Neural cell (in vitro differentiated cells): Measurements from ENCODE around the gene MUSK. TPM values are rescaled to one million over a fixed set of nuclear protein-coding genes. Genes with fewer than 3 reads are reported as not detected.

ENCODE experiments used
- H2AFZ ChIP-seq: fragments of 200-600, 300-800 bp; sonication (generic), shearing (Covaris generic); 2 replicates; pipeline ENCODE4 v1.6.0; 2014; ENCODE audit warnings: low read depth, mild to moderate bottlenecking, antibody characterized with exemption, low read length, moderate library complexity
- H3F3A ChIP-seq: fragments of 200-600 bp; shearing (Covaris generic); 2 replicates; pipeline ENCODE4 v1.6.1; 2016; ENCODE audit warnings: mild to moderate bottlenecking, moderate library complexity, mixed read lengths, antibody characterized with exemption, low read length; ENCODE audit not compliant: insufficient read depth, poor library complexity, severe bottlenecking
- H3K27ac ChIP-seq: fragments of 200-600, 300-800 bp; sonication (generic), shearing (Covaris generic); 2 replicates; pipeline ENCODE4 v1.5.1; 2014; ENCODE audit warnings: mild to moderate bottlenecking, low read length, moderate library complexity
- H3K27me3 ChIP-seq: fragments of 300-800, 200-600 bp; sonication (generic), shearing (Covaris generic); 2 replicates; pipeline ENCODE4 v1.6.0; 2014; ENCODE audit warnings: mild to moderate bottlenecking, low read depth, low read length, moderate library complexity; ENCODE audit not compliant: insufficient read depth
- H3K36me3 ChIP-seq: fragments of 300-800, 200-600 bp; sonication (generic), shearing (Covaris generic); 2 replicates; pipeline ENCODE4 v1.5.1; 2014; ENCODE audit warnings: mild to moderate bottlenecking, antibody characterized with exemption, low read length, moderate library complexity; ENCODE audit not compliant: insufficient read depth
- H3K4me2 ChIP-seq: fragments of 300-800, 200-600 bp; sonication (generic), shearing (Covaris generic); 2 replicates; pipeline ENCODE4 v1.6.0; 2014; ENCODE audit warnings: mild to moderate bottlenecking, low read length
- H3K4me3 ChIP-seq: fragments of 300-800, 200-600 bp; sonication (generic), shearing (Covaris generic); 2 replicates; pipeline ENCODE4 v1.5.1; 2014; ENCODE audit warnings: mild to moderate bottlenecking, low read length, moderate library complexity
- H3K79me2 ChIP-seq: fragments of 200-600 bp; shearing (Covaris generic); replicated peaks from 2 replicates; pipeline ENCODE4 v1.6.0; 2014; ENCODE audit warnings: mild to moderate bottlenecking, low read length, moderate library complexity; ENCODE audit not compliant: insufficient read depth
- H3K9ac ChIP-seq: fragments of 300-800, 200-600 bp; sonication (generic), shearing (Covaris generic); 2 replicates; pipeline ENCODE4 v1.6.1; 2016; ENCODE audit warnings: mild to moderate bottlenecking, low read length, mixed read lengths
- H3K9me2 ChIP-seq: fragments of 200-600 bp; shearing (Covaris generic); 2 replicates; pipeline ENCODE4 v1.6.1; 2016; ENCODE audit warnings: mild to moderate bottlenecking, low read length, mixed read lengths; ENCODE audit not compliant: insufficient read depth
- H3K9me3 ChIP-seq: fragments of 200-600, 300-800 bp; sonication (generic), shearing (Covaris generic); 2 replicates; pipeline ENCODE4 v1.6.1; 2016; ENCODE audit warnings: mild to moderate bottlenecking, mixed run types, low read length, moderate library complexity, mixed read lengths
- H4K20me1 ChIP-seq: fragments of 200-600 bp; shearing (Covaris generic); 2 replicates; pipeline ENCODE4 v1.6.1; 2016; ENCODE audit warnings: mild to moderate bottlenecking, mixed run types; ENCODE audit not compliant: insufficient read depth
- EP300 ChIP-seq: fragments of 450-650 bp; conservative IDR thresholded peaks from 2 replicates; pipeline ENCODE4 v1.6.1; 2014; ENCODE audit warnings: antibody characterized with exemption, mild to moderate bottlenecking, moderate library complexity; ENCODE audit not compliant: poor library complexity, severe bottlenecking
- EZH2 ChIP-seq: fragments of 200-600, 300-800 bp; shearing (Covaris generic), sonication (generic); IDR thresholded peaks from 2 replicates; pipeline ENCODE4 v1.6.1; 2014; ENCODE audit warnings: antibody characterized with exemption, low read length, borderline replicate concordance, mild to moderate bottlenecking; ENCODE audit not compliant: insufficient read depth, poor library complexity, severe bottlenecking
- MXI1 ChIP-seq: fragments of 450-650 bp; conservative IDR thresholded peaks from 2 replicates; pipeline ENCODE4 v1.6.1; 2014; ENCODE audit warnings: antibody characterized with exemption, mild to moderate bottlenecking; ENCODE audit not compliant: poor library complexity, severe bottlenecking
- POLR2AphosphoS5 ChIP-seq: IDR thresholded peaks from 2 replicates; pipeline ENCODE4 v1.6.1; 2012
- RAD21 ChIP-seq: fragments of 450-650 bp; conservative IDR thresholded peaks from 2 replicates; pipeline ENCODE4 v1.6.1; 2014; ENCODE audit warnings: antibody characterized with exemption, mild to moderate bottlenecking, moderate library complexity
- SMC3 ChIP-seq: fragments of 450-650 bp; conservative IDR thresholded peaks from 2 replicates; pipeline ENCODE4 v1.6.1; 2014; ENCODE audit warnings: antibody characterized with exemption, mild to moderate bottlenecking, moderate library complexity; ENCODE audit not compliant: poor library complexity
- TAF1 ChIP-seq: IDR thresholded peaks from 2 replicates; pipeline ENCODE4 v1.6.1; 2012; ENCODE audit warnings: low read depth
- polyA plus RNA-seq: library from polyadenylated mRNA; depleted of rRNA; stranded (reverse); fragments of >200 nt; gene quantifications from 2 replicates; pipeline ENCODE4 v1.2.3, GENCODE V29; 2014
- TF ChIP-seq, protein P1 (sequence below): IDR thresholded peaks from 2 replicates; pipeline ENCODE4 v1.6.1; 2012; ENCODE audit warnings: borderline replicate concordance
- TF ChIP-seq, protein P2 (sequence below): fragments of 450-650 bp; IDR thresholded peaks from 2 replicates; pipeline ENCODE4 v1.5.1; 2014; ENCODE audit warnings: antibody characterized with exemption, mild to moderate bottlenecking, moderate library complexity; ENCODE audit not compliant: poor library complexity, severe bottlenecking

The MUSK gene
- polyA plus RNA-seq, 1 donor from 2014 or later, result not detected

DNA sequence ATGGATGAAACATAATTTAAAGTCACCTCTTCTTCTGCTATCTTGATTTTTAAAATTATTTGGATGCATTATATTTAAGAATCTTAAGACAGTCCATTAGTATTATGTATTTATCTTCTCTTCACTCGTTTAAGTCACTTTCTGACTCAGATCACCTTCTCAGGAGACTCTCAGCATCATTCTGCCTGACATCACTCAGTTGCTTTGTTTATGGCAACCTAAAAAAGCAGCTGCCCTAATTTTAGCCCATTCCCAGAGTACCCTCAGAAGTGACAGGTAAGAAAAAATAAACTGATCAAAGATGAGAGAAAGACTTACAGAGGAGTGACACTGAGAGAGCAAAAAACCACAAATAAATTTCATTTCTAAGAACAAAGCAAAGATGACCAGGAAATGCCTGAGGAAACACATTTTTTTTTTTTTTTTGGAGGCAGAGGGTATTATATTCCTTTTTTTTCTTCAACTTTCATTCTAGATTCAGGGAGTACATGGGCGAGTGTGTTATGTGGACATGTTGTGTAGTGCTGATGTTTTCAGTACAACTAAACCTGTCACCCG, 140.5 kb downstream of the MUSK start:
- H3K9me3 ChIP-seq, result no peaks in the 10 kb centered on the region
- H3K4me3 ChIP-seq, result no peak overlapping the region
- H4K20me1 ChIP-seq, result no peaks in the 10 kb centered on the region
- H3K4me2 ChIP-seq, result no peak overlapping the region
- H3K9me2 ChIP-seq, result no peaks in the 10 kb centered on the region
- no peak overlapping the region for H3K9ac ChIP-seq
- TF ChIP-seq EP300 (no peak), POLR2AphosphoS5 (no peak), RAD21 (no peak), EZH2 (no peak), SMC3 (no peak), MXI1 (no peak), TAF1 (no peak)
- TF ChIP-seq, protein P1, sequence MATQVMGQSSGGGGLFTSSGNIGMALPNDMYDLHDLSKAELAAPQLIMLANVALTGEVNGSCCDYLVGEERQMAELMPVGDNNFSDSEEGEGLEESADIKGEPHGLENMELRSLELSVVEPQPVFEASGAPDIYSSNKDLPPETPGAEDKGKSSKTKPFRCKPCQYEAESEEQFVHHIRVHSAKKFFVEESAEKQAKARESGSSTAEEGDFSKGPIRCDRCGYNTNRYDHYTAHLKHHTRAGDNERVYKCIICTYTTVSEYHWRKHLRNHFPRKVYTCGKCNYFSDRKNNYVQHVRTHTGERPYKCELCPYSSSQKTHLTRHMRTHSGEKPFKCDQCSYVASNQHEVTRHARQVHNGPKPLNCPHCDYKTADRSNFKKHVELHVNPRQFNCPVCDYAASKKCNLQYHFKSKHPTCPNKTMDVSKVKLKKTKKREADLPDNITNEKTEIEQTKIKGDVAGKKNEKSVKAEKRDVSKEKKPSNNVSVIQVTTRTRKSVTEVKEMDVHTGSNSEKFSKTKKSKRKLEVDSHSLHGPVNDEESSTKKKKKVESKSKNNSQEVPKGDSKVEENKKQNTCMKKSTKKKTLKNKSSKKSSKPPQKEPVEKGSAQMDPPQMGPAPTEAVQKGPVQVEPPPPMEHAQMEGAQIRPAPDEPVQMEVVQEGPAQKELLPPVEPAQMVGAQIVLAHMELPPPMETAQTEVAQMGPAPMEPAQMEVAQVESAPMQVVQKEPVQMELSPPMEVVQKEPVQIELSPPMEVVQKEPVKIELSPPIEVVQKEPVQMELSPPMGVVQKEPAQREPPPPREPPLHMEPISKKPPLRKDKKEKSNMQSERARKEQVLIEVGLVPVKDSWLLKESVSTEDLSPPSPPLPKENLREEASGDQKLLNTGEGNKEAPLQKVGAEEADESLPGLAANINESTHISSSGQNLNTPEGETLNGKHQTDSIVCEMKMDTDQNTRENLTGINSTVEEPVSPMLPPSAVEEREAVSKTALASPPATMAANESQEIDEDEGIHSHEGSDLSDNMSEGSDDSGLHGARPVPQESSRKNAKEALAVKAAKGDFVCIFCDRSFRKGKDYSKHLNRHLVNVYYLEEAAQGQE, result no peak
- TF ChIP-seq, protein P2, sequence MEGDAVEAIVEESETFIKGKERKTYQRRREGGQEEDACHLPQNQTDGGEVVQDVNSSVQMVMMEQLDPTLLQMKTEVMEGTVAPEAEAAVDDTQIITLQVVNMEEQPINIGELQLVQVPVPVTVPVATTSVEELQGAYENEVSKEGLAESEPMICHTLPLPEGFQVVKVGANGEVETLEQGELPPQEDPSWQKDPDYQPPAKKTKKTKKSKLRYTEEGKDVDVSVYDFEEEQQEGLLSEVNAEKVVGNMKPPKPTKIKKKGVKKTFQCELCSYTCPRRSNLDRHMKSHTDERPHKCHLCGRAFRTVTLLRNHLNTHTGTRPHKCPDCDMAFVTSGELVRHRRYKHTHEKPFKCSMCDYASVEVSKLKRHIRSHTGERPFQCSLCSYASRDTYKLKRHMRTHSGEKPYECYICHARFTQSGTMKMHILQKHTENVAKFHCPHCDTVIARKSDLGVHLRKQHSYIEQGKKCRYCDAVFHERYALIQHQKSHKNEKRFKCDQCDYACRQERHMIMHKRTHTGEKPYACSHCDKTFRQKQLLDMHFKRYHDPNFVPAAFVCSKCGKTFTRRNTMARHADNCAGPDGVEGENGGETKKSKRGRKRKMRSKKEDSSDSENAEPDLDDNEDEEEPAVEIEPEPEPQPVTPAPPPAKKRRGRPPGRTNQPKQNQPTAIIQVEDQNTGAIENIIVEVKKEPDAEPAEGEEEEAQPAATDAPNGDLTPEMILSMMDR, result no peak
- no peaks in the 10 kb centered on the region for H3K79me2 ChIP-seq
- no peak overlapping the region for H2AFZ ChIP-seq
- no peaks in the 10 kb centered on the region for H3F3A ChIP-seq
- H3K27me3 ChIP-seq, result no peaks in the 10 kb centered on the region
- no peaks in the 10 kb centered on the region for H3K36me3 ChIP-seq
- no peak overlapping the region for H3K27ac ChIP-seq

DNA sequence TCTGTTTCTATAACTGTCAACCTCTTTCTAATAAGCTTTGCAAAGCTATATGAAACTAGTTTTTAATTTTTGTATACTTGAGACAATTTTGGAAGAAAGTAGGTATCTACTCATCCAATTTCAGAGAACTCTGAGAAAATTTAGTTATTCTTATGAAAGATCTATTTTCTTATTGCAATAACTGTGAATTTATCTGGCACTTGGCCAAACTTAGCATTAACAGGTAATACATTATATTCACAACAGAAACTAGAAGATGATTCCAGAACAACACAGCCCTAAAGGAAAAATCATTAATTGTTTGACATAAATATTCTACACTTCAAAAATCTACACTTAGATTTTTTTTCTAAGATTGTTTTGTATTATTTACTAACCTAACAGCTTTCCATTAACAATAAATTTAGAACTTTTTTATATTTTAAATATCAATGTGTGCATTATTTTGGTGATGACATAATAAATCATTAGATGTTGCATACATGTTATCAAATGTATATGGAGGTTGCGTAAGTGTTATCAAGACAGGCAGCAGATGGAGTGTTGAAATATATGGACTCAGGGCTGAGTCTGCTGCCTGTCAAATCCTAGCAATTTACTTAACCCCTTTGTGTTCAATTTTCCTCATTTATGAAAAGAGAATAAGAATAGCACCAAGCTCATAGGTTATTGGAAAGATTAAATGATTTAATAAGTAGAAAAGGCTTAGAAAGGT, 141.8 kb downstream of the MUSK start:
- no peaks in the 10 kb centered on the region for H3K27me3 ChIP-seq
- H4K20me1 ChIP-seq, result no peaks in the 10 kb centered on the region
- H3F3A ChIP-seq, result no peaks in the 10 kb centered on the region
- H3K9ac ChIP-seq, result no peak overlapping the region
- H3K9me3 ChIP-seq, result no peaks in the 10 kb centered on the region
- no peak overlapping the region for H2AFZ ChIP-seq
- H3K4me3 ChIP-seq, result no peak overlapping the region
- no peaks in the 10 kb centered on the region for H3K79me2 ChIP-seq
- H3K36me3 ChIP-seq, result no peaks in the 10 kb centered on the region
- H3K27ac ChIP-seq, result no peak overlapping the region
- TF ChIP-seq MXI1 (no peak), SMC3 (no peak), EP300 (no peak), POLR2AphosphoS5 (no peak), EZH2 (no peak), TAF1 (no peak), RAD21 (no peak)
- TF ChIP-seq, protein P2, result no peak
- TF ChIP-seq, protein P1, result no peak
- no peaks in the 10 kb centered on the region for H3K9me2 ChIP-seq
- no peak overlapping the region for H3K4me2 ChIP-seq
